ENCODE data around the gene SLC1A7.

The SLC1A7 gene

DNA sequence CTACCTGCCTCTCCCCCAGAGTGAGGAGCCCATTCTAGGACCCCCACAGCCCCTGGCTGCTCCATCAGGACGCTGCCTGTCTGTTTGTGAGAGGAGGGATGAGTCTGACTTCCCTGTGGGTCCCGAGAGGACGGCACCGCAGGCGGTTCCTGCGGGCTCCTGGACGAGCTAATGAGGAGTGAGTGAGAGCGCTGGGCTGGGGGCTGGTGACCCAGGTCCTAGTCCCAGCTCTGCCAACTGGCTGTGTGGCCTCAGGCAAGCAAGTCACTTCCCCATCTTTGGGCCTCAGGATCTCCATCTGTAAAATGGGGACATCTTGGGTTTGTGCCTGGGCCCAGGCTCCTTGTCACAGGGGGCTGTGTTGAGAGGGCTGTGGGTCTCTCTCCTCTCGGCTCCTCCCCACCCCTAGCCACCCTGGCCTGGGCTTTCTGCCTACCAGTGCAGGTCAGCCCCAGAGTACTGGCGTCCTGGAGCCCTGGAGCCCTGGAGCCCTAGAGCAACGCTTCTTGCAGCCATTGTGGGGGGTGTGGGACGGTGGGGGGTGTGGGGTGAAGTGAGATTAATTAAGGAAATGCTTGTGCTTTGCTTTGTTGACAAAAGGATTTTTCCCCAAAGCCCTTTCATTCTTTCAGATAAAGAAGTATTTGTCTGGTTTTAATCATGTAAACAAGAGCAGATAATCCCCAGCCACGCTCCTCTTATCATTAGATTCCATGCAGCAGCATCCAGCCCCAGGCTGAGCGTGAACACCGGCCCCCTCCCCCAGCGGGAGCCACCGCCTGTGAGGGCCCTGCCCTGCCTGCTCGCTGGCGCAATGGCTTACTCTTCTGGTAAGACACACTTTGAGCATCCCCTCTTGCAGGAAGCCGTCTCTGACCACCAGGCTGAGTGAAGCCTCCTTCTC, 26.8 kb downstream of the SLC1A7 start:
- DNase-seq: peak; percentile 99

DNA sequence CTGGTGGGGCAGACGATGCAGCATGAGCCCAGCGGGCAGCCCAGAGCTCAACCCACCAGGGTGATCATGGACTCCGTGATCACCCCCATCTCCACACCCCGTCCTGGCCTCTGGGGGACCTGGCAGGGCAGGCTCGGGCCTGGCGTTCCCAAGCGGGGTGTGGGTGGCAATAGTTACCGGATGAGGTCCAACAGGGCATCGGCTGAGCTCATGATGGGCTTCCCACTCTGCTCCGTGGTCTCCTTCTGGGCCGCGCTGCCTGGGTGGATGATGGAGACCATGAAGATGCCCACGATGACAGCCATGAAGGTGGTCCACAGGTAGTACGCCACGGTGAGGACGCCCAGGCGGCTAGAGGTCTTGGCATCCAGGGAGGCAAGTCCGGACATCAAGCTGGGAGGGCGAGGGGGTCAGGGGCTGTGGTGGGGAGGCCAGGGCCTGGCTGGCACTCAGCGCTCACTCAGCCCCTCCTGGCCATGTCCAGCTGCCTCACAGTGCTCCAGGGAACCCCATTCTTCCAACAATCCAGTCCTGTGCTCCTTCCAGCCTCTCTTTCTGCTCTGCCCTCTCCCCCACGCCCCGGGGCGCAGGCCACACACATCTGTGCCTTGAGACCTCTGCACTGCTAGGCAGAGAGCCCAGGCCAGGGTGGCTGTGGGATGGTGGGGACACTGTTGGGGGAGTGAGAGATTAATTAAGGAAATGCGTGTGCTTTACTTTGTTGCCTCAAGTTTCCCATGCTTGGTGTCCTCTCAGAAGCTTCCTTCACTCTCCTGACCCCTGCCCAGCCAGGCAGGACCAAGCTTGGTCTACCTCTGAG, 27.6 kb downstream of the SLC1A7 start:
- DNase-seq: no peak

DNA sequence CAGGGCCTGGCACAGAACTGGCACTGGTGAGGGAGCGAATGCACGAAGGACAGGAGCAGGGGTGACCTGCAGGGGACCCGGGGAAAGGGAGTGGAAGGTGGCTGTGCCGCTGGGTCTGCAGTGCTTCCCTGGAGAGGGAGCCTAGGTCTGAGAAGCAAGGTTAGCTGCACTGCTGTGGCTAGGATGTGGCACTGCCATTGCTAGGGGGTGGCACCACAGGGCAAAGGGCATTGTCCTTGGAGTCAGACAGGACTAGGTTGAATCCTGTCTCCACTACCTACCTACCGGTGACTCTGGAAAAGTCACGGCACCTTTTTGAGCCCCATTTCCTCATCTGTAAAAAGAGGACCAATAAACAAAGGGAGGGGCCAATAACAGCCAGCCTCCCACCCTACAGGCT, 28.3 kb downstream of the SLC1A7 start:
- no peak for DNase-seq

DNA sequence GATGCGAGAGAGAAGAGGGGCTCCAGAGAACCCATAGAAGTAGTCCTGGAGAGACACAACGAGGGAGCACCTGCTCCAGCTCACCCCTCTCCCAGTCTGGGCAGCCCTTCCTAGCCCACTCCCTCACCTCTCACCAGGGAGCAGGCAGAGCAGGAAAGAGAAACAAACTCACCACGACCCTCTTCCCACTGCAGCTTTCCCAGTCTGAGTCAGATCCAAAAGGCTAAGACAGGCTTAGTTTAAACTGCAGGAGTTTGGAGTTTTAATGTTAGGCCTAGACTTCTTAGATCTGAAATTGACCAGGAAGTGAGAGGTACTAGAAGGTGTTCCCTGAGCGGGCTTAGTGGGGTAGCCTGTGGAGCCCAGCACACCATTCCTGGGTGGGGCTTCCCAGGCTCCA, 29.6 kb downstream of the SLC1A7 start:
- no peak for DNase-seq

DNA sequence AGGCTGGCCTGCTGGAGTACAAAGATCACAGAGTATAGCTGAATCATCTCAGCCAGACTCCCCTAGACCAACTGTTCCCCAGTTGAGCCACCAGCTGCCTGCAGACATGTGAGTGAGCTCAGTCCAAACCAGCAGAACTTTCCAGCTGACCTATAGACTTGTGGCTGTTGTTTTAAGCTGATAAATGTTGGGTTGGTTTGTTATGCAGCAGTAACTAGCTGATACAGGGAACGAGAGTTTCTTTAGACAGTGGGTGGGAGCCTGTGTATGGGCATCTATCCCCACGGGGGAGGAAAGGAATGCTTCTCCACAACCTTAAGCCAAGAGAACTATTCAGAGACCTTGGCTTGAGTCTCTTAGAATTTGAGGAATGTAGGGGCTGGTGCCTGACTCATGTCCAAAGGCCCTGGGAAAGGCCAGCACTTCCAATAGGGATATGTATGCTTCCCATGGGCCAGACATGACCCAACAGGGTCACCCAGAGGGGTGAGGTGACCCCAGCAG, 30.1 kb downstream of the SLC1A7 start:
- DNase-seq: no peak

DNA sequence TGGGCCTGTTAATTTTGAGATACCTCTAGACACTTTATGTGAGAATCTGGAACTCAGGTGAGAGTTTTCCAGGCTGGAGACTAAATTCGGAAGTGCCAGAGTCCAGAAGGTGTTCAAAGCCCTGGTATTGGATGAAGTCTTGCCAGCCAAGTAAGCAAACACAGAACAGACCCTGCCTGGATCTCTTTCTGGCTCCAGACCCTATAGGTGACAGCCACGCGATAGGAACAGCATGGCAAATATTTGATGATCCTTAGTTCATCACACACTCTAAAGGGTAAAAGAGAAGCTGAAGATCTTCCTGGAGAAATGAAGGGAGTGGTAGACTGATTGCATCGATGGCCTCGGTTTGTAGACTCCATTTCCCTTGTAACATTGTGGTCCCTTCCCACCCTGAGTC, 30.7 kb downstream of the SLC1A7 start:
- no peak for DNase-seq

DNA sequence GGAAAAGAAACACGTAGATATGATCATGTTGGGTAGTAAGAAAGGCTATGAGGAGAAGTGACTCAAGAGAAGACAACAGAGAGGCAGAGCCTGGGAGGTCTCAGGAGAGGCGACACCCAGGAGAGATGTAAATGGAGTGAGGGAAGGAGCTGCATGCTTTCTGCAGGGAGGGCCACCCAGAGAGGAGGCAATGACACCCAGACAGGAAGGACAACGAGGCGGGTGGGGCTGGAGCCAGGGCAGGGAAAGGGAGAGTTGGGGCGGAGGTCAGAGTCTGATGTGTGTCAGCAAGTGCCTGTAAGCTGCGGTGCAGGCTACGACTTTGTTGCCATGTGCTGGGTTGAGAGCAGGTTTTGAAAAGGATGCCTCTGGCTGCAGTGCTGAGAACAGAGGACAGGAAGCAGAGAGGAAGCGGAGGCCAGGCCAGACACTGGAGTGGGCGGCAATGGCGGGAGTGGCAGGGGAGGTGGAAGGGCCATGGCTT, 31.3 kb downstream of the SLC1A7 start:
- DNase-seq: no peak

DNA sequence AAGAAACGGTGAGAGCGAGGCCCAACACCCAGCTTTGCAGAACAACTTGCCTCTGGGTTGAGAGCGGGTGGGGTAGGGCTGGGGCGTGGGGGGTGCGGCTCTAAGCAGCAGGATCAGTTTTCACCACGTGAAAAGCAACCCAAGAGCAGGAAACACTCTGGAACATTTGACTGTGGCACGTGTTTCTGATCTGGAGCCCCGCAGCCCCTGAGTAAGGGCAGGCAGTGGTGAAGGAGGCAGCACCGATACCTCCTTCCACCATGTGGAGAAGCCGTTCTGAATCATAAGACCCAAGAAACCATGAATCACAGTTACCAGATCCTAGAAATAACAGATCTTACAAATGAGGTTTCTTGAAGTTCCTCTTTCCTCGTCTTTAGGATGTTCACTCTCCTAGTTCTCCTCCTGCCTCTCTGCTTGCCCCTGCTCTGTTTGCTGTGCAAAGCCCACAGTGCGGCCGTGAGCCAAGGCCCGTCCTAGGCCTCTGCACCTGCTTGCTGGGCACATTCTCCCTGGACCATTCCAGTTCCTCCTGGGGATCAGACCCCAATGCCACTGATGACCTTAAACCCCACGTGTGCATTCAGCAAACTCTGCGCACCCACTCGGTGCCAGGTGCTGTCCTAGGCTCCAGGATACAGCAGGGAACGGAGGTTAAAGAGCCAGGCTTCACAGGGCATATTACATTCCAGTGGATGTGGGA, 31.9 kb downstream of the SLC1A7 start:
- DNase-seq: no peak

DNA sequence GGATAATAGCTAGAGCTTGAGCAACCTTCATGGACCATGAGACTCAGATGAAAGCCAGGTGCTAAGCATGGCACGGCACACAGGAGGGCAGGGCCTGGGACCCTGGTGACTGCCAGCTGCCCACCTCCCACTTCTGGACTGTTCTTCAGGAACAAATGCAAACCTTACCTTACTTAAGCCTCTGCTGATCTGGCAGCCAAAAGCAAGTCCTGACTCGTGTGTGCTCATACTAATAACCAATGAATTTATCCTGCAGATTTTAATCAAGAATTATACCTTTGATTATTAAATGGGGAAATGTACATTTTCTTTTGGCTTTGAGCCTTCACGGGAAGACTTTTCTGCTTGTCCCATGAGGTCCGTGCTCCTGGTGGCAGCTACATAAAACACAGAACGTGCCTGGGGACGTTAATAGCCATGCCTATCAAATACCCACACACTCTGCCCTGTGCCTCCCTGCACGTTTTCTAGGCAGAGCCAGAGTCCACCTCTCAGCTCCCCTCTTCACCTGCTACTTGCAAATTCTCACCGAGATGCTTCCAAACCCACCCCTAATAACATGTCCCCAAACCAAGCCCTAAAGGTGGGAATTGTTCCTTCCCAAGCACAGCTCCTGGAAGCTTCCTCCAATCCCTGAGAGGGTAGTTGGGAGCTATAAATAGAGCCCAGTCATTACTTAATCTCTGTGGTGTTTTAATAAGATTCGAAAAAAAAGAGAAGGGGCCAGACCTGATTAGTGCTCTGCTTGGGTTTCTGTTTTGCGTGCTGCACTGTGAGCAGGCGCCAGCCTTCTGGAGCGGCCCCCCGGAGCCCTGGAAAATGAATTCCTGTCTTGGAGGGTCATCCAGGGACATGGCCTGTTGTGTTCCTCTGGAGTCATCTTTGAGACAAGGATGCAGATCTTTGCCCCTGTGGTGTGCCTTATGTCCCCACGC, 33.5 kb downstream of the SLC1A7 start:
- DNase-seq: peak; percentile 90

DNA sequence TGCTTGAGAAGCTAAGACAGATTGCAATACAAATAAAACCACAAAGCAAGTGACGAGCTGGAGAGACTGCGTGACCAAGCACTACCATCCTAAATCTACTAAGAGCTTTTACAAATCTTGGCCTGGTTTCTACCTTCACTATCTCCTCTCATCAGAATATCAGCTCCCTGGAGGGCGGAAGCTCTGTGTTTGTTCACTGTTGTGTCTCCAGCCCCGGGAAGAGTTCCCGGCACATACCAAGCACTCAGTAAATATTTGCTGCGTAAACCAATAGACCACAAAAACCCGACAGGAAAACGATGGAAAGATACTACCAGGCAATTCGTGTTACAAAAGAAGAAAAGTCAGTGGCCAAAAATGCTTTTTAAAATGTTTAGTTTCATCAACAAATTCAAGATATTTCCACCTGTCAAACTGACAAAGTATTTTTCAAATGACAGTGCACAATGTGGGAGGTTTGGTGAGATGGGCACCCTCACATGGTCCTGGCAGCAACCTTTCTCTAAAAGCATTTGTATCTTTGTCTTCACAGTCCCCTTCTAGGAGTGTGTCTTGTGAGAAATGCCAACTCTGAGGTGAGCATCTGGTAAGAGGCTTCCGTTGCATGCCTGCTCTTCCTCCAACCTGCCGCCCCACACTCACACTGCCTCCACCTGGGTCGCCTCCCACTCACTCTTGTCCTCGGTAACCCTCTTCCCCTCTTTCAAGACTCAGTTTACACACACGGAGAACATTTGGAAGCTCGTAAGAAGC, 34.7 kb downstream of the SLC1A7 start:
- DNase-seq: no peak

DNA sequence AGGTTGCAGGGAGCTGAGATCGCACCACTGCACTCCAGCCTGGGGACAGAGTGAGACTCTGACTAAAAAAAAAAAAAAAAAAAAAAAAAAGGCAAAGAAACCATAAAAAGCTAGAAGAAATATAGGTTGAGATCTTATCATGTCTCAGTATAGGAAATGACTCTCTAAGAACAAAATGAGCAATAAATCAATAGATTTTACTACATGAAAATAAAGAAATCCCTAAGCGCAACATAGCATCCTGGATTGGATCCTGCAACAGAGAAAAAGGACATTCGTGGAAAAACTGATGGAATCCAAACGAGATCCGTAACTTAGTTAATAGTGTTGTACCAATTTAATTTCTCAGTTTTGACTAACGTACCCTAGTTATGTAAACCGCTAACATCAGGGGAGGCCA, 35.3 kb downstream of the SLC1A7 start:
- no peak for DNase-seq

DNA sequence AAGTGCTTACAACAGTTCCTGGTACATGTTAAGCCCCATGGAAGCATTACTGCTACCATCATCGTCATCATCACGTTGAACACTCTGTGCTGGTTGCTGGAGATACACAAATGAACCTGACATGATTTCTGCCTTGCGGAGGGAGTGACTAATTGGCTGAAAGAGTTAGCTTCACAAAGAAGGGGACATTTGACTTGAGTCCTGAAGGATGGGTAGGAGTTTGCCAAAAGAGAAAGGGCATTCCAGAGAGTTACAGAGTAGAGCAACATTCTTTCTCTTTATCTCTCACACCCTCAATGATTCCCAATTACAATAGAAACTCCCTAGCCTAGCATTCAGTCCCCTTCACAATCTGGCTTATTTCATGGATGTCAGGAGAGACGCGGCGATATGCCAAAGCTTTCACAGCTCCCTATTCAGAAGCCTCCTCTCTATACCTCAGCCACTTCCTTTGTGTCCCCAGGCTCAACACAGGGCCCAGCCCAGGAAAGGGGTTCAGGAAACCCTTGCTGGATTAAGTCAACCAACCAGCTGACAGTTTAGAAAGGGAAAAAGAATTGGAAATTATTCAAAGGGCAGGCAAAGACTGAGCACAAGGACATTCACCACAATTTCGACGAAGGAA, 38.0 kb downstream of the SLC1A7 start:
- no peak for DNase-seq

DNA sequence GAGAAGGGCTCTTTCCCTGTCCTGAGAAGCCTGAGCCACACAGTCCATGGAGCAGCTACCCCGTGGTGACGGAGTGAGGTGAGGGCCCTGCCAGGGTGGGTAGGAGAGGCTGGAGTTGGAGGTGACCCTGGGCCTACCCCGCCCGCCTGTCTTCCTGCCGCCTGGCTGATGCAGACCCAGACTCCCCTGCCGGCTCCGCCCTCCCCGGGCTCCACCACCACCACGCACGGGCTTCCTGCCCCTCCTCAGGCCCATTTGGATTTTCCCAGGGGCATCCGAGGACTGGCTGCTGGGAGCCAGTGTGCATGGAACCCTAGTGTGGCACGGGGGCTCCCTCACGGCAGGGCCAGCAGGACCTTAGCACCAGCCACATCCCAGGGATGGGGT, 47.9 kb downstream of the SLC1A7 start:
- no peak for DNase-seq

DNA sequence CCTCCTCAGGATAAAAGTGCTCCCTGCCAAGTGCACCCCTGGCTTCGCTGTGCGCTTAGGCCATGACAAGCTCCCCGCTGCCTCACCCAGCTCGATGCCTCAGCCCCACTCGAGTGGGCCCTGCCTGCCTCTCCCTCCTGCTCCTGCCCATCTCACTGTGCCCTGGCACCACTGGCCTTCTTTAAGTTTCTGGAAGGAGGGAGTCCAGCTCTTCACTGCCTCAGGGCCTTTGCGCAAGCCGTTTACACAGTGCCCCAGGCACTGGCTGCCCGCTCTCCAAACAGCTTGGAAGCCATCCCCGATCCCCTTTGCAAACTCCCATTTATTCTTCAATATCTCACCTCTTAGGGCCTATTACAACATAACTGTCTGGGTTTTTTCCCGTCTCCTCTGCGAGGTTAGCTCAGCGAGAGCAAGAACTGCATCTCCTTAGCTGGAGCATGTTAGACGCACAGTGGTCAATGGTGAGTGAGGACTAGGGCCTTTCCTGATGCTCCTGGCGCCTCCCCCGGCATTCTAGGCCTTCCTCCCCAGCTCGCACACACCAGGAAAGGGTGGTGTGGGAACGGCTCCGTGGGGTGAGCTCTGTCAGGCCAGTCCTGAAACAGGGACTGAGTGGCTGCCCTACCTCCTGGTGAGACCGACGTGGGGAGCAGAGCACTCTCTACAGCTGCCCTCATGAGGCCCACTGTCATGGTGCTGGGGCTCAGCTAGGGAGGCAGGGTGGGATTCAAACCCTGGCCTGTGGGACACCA, 48.5 kb downstream of the SLC1A7 start:
- DNase-seq: no peak

DNA sequence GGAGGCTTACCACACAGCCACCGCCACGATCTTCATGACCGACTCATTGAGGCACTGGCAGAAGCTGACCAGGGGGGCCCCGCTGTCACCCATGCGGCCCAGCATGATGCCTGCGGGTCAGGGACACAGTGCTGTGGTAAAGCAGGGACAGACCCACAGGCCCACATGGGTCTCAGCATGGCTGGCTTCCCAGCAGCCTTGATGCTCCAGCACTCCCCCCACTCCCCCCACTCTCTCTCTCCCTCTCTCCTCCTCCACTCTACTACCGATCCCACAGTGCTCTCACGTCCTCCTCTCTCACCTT, 49.0 kb downstream of the SLC1A7 start:
- no peak for DNase-seq

DNA sequence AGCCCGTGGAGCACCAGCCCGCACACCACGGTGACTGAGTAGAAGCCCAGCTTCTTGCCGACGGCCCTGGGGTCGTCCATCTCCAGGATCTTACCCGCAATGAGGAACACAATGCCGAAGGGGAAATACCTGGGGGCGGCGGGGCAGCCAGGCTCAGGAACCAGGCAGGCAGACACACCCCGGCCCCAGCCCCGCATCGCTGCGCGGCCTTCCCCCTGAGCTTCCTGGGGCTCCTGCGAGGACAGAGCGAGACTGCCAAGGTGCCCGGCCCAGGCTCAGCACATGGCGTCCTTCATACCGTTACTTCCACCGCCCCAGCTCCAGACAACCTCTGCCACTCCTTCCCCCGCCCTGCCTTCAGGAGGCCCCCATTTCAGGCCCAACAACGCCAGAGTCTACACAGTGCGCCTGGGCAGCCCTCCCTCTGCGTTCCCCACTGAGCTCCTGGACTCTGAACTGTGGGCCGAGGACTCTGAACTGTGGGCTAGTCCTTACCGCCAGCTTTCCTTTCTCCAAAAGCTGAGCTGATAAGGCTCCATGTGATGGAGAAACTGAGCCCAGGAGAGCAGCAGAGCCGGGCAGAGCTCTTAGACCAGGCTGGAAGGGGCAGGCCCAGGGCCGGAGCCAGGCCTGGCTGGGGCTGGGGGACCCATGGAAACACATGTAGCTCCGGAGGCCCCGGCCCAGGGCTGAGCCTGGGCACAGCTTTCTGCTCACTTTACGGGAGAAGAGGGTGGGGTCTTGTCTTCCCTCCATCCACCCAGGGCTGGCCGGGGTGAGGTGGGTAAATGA, 49.6 kb downstream of the SLC1A7 start:
- DNase-seq: no peak

DNA sequence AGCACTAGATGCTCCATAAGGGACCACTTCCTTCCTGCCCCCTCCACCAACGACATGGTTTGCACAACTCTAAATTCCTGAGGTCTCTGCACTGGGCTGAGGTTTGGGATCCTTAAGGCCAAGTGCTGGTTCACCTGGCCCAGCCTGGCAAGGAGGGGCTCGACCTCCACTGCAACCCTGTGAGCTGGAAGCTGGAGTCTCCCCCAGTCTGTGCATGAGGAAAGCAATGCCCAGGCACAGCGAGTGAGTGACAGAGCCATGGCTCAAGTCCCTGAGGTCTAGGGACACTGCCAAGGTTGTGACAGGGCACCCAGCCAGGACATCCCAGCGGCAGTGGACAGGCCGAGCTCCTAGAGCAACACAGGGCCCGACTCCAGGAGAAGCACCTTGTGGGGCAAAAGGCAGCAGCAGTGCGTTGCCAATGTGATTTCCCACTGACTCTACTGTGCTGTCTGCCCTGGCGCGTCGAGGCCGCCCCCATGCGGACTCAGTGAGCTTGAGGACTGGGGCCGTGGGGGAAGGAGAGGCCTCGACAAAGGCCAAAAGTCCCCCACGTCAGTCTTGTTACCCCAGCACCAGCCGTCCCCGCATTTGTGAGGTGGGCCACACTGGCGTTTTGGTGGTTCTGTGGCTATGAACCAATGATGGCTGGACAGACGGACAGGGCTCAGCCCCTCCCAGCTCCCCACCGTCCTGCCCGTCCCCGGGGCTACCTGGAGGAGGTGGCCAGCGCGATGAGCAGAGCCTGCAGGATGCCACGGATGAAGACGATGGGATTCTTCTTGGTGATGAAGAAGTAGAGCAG, 50.4 kb downstream of the SLC1A7 start:
- DNase-seq: no peak
